Measurements from ENCODE around the gene SMCO2.

SMCO2 gene

GRCh38 chr12:27429606-27430005 lies 16.9 kb upstream of the SMCO2 start:
- H3K4me1 ChIP-seq (ENCODE audit: control insufficient read depth, insufficient read depth, low read length), result peaks cover 17% of the 10 kb centered on the region
- no peak overlapping the region for H3K4me3 ChIP-seq (ENCODE audit: low read length)
- H3K9ac ChIP-seq (ENCODE audit: low read length), result no peak overlapping the region
- no peaks in the 10 kb centered on the region for H3K9me3 ChIP-seq (ENCODE audit: control insufficient read depth, low read length)
- peak; percentile 58 for DNase-seq (ENCODE audit: low read depth)
- no peaks in the 10 kb centered on the region for H3K27me3 ChIP-seq (replicated peaks; ENCODE audit: control insufficient read depth, insufficient read depth, low read length)
- H3K36me3 ChIP-seq (ENCODE audit: control insufficient read depth, insufficient read depth, low read length, severe bottlenecking), result no peaks in the 10 kb centered on the region

GRCh38 chr12:27431185-27431584 lies 15.4 kb upstream of the SMCO2 start:
- DNase-seq (ENCODE audit: low read depth), result no peak
- peaks cover 13% of the 10 kb centered on the region for H3K4me1 ChIP-seq (ENCODE audit: control insufficient read depth, insufficient read depth, low read length)
- no peaks in the 10 kb centered on the region for H3K36me3 ChIP-seq (ENCODE audit: control insufficient read depth, insufficient read depth, low read length, severe bottlenecking)
- no peaks in the 10 kb centered on the region for H3K9me3 ChIP-seq (ENCODE audit: control insufficient read depth, low read length)
- no peaks in the 10 kb centered on the region for H3K27me3 ChIP-seq (replicated peaks; ENCODE audit: control insufficient read depth, insufficient read depth, low read length)
- H3K4me3 ChIP-seq (ENCODE audit: low read length), result no peak overlapping the region
- H3K9ac ChIP-seq (ENCODE audit: low read length), result no peak overlapping the region

GRCh38 chr12:27434673-27435565 lies 11.6 kb upstream of the SMCO2 start:
- Histone ChIP-seq H3K9ac (ENCODE audit: low read length) (no peak overlapping the region), H3K4me3 (ENCODE audit: low read length) (no peak overlapping the region), H3K36me3 (ENCODE audit: control insufficient read depth, insufficient read depth, low read length, severe bottlenecking) (no peaks in the 10 kb centered on the region), H3K27me3 (replicated peaks; ENCODE audit: control insufficient read depth, insufficient read depth, low read length) (no peaks in the 10 kb centered on the region), H3K4me1 (ENCODE audit: control insufficient read depth, insufficient read depth, low read length) (peaks cover 13% of the 10 kb centered on the region), H3K9me3 (ENCODE audit: control insufficient read depth, low read length) (no peaks in the 10 kb centered on the region)
- DNase-seq (ENCODE audit: low read depth), result peak; percentile 47

GRCh38 chr12:27436029-27436428 lies 10.5 kb upstream of the SMCO2 start:
- no peaks in the 10 kb centered on the region for H3K36me3 ChIP-seq (ENCODE audit: control insufficient read depth, insufficient read depth, low read length, severe bottlenecking)
- H3K9me3 ChIP-seq (ENCODE audit: control insufficient read depth, low read length), result no peaks in the 10 kb centered on the region
- H3K27me3 ChIP-seq (replicated peaks; ENCODE audit: control insufficient read depth, insufficient read depth, low read length), result no peaks in the 10 kb centered on the region
- no peak for DNase-seq (ENCODE audit: low read depth)
- H3K9ac ChIP-seq (ENCODE audit: low read length), result no peak overlapping the region
- no peak overlapping the region for H3K4me3 ChIP-seq (ENCODE audit: low read length)
- H3K4me1 ChIP-seq (ENCODE audit: control insufficient read depth, insufficient read depth, low read length), result peaks cover 13% of the 10 kb centered on the region

- Histone ChIP-seq H3K9me3 (ENCODE audit: control insufficient read depth, low read length) (no peaks in the 10 kb centered on the region), H3K9ac (ENCODE audit: low read length) (no peak overlapping the region), H3K4me3 (ENCODE audit: low read length) (no peak overlapping the region), H3K4me1 (ENCODE audit: control insufficient read depth, insufficient read depth, low read length) (peaks cover 13% of the 10 kb centered on the region), H3K27me3 (replicated peaks; ENCODE audit: control insufficient read depth, insufficient read depth, low read length) (no peaks in the 10 kb centered on the region), H3K36me3 (ENCODE audit: control insufficient read depth, insufficient read depth, low read length, severe bottlenecking) (no peaks in the 10 kb centered on the region)
- DNase-seq (ENCODE audit: low read depth), result no peak
These were observed 9.8 kb upstream of the SMCO2 start for GRCh38 chr12:27436768-27437167.

GRCh38 chr12:27437839-27438238 lies 8.7 kb upstream of the SMCO2 start:
- Histone ChIP-seq H3K27me3 (replicated peaks; ENCODE audit: control insufficient read depth, insufficient read depth, low read length) (no peaks in the 10 kb centered on the region), H3K4me1 (ENCODE audit: control insufficient read depth, insufficient read depth, low read length) (peaks cover 9% of the 10 kb centered on the region), H3K36me3 (ENCODE audit: control insufficient read depth, insufficient read depth, low read length, severe bottlenecking) (no peaks in the 10 kb centered on the region), H3K9ac (ENCODE audit: low read length) (no peak overlapping the region), H3K9me3 (ENCODE audit: control insufficient read depth, low read length) (no peaks in the 10 kb centered on the region), H3K4me3 (ENCODE audit: low read length) (no peak overlapping the region)
- no peak for DNase-seq (ENCODE audit: low read depth)

GRCh38 chr12:27447761-27448160 lies 1.2 kb downstream of the SMCO2 start:
- Histone ChIP-seq H3K36me3 (ENCODE audit: control insufficient read depth, insufficient read depth, low read length, severe bottlenecking) (no peaks in the 10 kb centered on the region), H3K27me3 (replicated peaks; ENCODE audit: control insufficient read depth, insufficient read depth, low read length) (no peaks in the 10 kb centered on the region), H3K4me3 (ENCODE audit: low read length) (no peak overlapping the region), H3K4me1 (ENCODE audit: control insufficient read depth, insufficient read depth, low read length) (no peaks in the 10 kb centered on the region), H3K9me3 (ENCODE audit: control insufficient read depth, low read length) (peaks cover 8% of the 10 kb centered on the region), H3K9ac (ENCODE audit: low read length) (no peak overlapping the region)
- no peak for DNase-seq (ENCODE audit: low read depth)

- H3K4me3 ChIP-seq (ENCODE audit: low read length), result no peak overlapping the region
- no peak for DNase-seq (ENCODE audit: low read depth)
- H3K27me3 ChIP-seq (replicated peaks; ENCODE audit: control insufficient read depth, insufficient read depth, low read length), result no peaks in the 10 kb centered on the region
- H3K9ac ChIP-seq (ENCODE audit: low read length), result no peak overlapping the region
- H3K9me3 ChIP-seq (ENCODE audit: control insufficient read depth, low read length), result peaks cover 8% of the 10 kb centered on the region
- no peaks in the 10 kb centered on the region for H3K36me3 ChIP-seq (ENCODE audit: control insufficient read depth, insufficient read depth, low read length, severe bottlenecking)
- H3K4me1 ChIP-seq (ENCODE audit: control insufficient read depth, insufficient read depth, low read length), result peaks cover 6% of the 10 kb centered on the region
These were observed 2.5 kb downstream of the SMCO2 start for GRCh38 chr12:27449026-27449425.

GRCh38 chr12:27449893-27450534 lies 3.5 kb downstream of the SMCO2 start:
- Histone ChIP-seq H3K9ac (ENCODE audit: low read length) (no peak overlapping the region), H3K9me3 (ENCODE audit: control insufficient read depth, low read length) (peaks cover 8% of the 10 kb centered on the region), H3K36me3 (ENCODE audit: control insufficient read depth, insufficient read depth, low read length, severe bottlenecking) (no peaks in the 10 kb centered on the region), H3K4me1 (ENCODE audit: control insufficient read depth, insufficient read depth, low read length) (peaks cover 6% of the 10 kb centered on the region), H3K27me3 (replicated peaks; ENCODE audit: control insufficient read depth, insufficient read depth, low read length) (no peaks in the 10 kb centered on the region), H3K4me3 (ENCODE audit: low read length) (no peak overlapping the region)
- no peak for DNase-seq (ENCODE audit: low read depth)

GRCh38 chr12:27451036-27451825 lies 4.7 kb downstream of the SMCO2 start:
- H3K9ac ChIP-seq (ENCODE audit: low read length), result no peak overlapping the region
- DNase-seq (ENCODE audit: low read depth), result no peak
- no peak overlapping the region for H3K4me3 ChIP-seq (ENCODE audit: low read length)
- H3K4me1 ChIP-seq (ENCODE audit: control insufficient read depth, insufficient read depth, low read length), result peaks cover 6% of the 10 kb centered on the region
- no peaks in the 10 kb centered on the region for H3K27me3 ChIP-seq (replicated peaks; ENCODE audit: control insufficient read depth, insufficient read depth, low read length)
- H3K9me3 ChIP-seq (ENCODE audit: control insufficient read depth, low read length), result peaks cover under 1% of the 10 kb centered on the region
- no peaks in the 10 kb centered on the region for H3K36me3 ChIP-seq (ENCODE audit: control insufficient read depth, insufficient read depth, low read length, severe bottlenecking)

- DNase-seq (ENCODE audit: low read depth), result peak; percentile 48
- H3K9me3 ChIP-seq (ENCODE audit: control insufficient read depth, low read length), result no peaks in the 10 kb centered on the region
- H3K4me3 ChIP-seq (ENCODE audit: low read length), result no peak overlapping the region
- peaks cover 6% of the 10 kb centered on the region for H3K4me1 ChIP-seq (ENCODE audit: control insufficient read depth, insufficient read depth, low read length)
- no peak overlapping the region for H3K9ac ChIP-seq (ENCODE audit: low read length)
- no peaks in the 10 kb centered on the region for H3K36me3 ChIP-seq (ENCODE audit: control insufficient read depth, insufficient read depth, low read length, severe bottlenecking)
- H3K27me3 ChIP-seq (replicated peaks; ENCODE audit: control insufficient read depth, insufficient read depth, low read length), result no peaks in the 10 kb centered on the region
These were observed 6.9 kb downstream of the SMCO2 start for GRCh38 chr12:27453421-27453820.

Data from adipocyte (in vitro differentiated cells).